HG03095 (cell line): Measurements from ENCODE around the gene NXF2.
"Not testable (repeated sequence)": the region's sequence is repeated elsewhere in the genome, so short reads cannot be mapped to it uniquely, and the experiment has no call there.

Experiments used
- ATAC-seq: cut with Tn5 transposase; IDR thresholded peaks from one replicate; pipeline ENCODE4 v1.9.1; 2021; ENCODE audit warnings: moderate library complexity; ENCODE audit not compliant: unreplicated experiment

NXF2 gene, protein sequence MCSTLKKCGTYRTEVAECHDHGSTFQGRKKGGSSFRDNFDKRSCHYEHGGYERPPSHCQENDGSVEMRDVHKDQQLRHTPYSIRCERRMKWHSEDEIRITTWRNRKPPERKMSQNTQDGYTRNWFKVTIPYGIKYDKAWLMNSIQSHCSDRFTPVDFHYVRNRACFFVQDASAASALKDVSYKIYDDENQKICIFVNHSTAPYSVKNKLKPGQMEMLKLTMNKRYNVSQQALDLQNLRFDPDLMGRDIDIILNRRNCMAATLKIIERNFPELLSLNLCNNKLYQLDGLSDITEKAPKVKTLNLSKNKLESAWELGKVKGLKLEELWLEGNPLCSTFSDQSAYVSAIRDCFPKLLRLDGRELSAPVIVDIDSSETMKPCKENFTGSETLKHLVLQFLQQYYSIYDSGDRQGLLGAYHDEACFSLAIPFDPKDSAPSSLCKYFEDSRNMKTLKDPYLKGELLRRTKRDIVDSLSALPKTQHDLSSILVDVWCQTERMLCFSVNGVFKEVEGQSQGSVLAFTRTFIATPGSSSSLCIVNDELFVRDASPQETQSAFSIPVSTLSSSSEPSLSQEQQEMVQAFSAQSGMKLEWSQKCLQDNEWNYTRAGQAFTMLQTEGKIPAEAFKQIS

DNA sequence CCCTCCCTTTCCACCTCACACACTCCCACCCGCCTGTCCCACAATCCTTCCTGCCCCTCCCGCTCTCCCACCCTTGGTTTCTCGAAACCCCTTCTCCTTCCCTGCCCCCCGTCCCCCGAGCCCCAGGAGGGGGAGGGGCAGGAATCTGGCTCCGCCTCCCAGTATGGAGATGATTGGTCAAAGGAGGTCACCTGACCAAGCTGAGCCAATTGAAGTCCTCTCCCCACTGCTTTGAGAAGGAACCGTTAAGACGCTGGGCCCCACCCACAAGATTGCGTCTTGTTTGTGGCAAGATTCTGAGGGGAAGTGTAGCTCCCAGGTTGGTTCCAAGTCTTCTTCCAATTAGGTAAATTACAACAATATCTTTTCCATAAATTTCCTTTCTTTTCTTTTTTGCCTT lies at the start of gene NXF2:
NXF2 (plus strand) TSS at position 275 of the 400 bp plus-strand sequence. CDS start 59,912 bp downstream, outside the sequence.
- not testable (repeated sequence) for ATAC-seq

DNA sequence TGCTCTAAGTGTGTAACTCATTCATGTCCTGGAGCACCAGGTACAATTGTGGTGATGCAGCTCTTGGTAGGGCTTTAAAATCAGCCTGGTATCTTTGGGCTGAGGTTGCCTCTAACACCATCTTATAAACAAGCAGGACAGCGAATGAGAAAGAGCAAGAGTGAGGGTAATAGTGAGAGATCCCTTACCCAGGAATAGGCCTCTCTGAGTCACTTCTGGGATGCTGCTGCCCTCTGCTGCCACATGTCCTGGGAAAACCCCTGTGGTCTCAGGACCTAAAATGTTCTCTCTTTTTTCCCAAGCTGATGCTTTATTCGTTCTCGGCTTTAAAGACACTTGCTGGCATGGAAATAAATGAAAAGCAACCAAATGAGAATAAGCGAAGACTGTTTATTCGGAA lies 39.0 kb upstream of the NXF2 start:
- not testable (repeated sequence) for ATAC-seq

DNA sequence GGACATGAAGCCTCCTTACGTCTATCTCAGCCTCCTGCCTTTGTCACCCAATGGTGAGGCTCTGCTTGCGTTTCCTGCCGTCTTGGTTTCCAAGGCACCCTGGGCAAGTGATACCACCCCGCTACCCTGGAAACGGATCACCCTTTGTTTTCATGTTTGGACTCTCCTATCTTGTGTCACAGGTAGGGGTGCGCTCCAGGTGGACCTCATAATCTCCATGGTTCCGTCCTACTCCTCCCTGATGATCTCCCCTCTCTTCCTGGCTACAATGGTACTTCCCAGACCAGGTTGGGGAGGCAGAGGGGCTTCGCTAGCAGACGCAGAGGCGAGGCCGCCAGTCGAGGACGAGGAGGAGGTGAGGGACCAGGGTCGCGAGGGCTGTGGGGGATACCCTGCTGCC lies 32.0 kb upstream of the NXF2 start, which contains the start of gene TCP11X1:
TCP11X1 (plus strand) TSS at position 316 of the 400 bp plus-strand sequence.
- ATAC-seq: not testable (repeated sequence)

DNA sequence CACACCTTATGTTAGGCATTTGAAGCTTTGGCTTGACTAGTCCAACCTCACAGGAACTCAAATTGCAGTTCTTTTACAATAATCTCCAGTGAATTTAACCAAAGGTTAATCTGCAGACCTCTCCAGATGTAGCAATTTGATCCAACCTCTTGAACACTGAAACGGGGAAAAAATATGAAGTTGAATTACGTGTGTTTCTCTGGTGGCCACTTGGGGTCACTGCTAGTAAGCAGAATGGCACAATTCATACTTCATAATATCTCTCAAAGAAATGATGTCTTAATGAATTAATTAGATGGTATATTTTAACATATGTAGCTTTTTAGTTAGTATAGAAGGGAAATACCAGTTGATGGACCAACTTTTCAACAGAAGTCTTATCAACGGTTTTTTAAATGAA lies 30.5 kb upstream of the NXF2 start:
- ATAC-seq: not testable (repeated sequence)

DNA sequence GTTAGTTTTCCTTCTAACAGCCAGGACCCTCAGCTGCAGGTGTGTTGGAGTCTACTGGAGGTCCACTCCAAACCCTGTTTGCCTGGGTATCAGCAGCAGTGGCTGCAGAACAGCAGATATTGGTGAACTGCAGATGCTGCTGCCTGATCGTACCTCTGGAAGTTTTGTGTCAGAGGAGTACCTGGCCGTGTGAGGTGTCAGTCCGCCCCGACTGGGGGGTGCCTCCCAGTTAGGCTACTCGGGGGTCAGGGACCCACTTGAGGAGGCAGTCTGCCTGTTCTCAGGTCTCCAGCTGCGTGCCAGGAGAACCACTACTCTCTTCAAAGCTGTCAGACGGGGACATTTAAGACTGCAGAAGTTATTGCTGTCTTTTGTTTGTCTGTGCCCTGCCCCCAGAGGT lies 11.3 kb upstream of the NXF2 start:
- ATAC-seq: not testable (repeated sequence)

DNA sequence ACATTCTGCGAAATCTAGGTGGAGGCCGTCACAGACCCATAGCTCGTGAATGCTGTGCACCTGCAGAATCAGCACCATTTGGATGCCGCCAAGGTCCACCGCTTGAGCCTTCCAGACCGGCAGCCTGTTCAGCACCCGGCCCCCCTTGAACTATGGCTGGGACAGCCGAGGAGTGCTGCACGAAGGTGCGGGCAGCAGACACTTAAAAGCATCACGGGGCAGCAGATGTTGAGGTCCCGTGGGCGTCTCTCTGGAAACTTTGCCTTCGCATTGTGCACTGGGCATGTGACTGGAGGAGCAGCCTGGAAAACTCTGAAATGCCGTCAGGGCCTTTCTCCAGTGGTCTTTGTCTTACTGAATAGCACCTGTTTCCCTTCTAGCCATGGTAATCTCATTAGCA lies 6.7 kb upstream of the NXF2 start:
- ATAC-seq: not testable (repeated sequence)

DNA sequence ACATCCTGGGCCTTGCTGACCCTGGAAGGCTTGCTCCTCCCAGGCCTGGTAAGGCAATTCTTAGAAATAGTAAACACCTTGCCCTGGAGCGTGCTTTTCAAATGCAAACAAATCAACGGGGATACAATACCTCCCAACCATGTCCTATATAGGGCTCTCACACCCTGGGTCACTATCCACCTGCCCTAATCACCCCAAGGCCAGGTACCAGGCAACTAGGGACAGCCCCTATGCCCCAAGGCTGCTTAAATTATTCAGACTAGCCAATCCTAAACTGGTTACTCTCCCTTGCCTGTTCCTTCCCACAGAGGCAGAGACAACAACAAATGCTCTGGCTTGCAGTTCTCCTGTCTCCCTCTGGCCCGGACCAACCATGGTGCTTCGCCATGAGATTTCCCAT lies 25.3 kb downstream of the NXF2 start:
- ATAC-seq: not testable (repeated sequence)

DNA sequence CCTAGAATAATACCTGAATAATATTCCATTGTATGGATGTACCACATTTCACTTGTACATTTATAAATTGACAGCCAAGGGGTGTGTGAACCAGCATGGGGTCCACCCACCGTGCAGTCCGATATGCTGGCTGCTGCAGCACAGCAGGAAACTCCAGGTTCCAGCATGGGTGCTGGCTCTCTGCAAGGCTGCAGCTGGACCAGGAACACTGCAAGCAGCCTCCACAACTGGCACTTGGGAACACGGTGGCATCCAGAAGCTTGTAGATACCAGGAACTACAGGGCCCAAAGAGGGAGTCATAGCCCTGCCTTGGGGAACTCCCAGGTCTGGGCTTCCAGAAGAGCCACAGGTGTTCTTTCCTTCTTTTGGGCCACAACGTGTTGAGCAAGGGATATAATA lies 91.2 kb downstream of the NXF2 start:
- ATAC-seq: no peak

DNA sequence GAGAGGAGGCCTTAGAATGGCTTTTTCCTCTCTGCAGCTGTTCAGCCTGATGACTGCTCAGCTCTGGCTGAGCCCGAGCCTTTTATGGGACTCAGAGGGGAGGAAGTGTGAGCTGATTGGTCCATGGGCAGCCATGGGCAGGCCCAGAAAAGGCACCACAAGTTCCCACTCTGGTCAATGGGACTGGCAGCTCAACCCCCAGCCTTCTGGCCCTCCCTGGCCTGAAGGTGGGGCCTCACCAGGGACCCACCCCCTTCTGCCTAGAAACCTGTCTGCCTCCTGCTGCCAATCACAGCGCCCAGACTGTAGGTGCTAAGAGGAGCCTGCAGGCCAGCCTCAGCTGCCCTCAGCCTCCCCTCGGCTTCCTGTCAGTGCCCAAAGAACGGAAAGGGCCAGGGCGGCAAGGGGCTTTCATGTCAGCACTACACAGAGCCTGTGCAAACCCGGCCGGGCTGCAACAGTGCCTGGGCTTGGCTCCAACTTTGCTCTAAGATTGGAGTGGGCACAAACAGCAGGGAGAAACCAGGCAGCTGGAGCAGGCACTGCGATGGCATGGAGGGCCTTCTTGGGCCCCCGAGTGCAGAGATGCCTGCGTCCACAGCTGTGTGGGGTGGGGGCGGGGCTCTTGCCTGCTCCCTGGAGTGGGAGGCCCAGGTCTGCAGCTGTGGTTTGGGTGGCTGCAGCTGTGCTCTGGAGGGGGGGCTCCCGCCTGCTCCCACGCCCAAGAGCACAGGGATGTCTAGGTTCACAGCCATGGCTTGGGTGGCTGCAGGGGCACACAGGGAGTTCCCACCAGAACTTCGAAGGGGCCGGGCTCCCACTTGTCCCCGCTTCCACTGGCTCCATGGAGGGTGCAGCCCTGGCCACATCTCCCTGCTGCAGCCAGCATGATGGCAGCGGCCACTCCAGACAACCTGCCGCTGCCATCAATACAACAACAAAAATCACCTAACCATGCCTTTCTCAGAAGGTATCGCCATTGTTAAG lies 92.6 kb downstream of the NXF2 start:
- ATAC-seq: no peak

DNA sequence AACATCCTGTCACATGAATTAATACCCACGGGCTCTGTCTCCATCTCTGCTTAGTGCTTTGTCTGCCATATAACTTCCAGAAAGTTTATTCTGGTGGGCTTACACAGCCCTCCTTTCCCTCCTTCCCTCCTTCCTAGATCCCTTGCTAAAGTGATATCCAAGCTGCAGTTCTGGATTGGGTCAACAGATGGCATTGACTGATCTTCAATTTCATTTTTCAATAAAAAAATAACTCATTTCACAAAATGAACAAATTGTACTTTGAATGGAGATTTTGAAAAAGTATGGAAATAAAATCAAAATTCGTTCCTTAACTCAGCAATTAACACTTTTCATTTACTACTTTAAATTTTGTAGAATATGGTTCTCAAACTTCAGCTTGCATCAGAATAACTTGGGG lies 94.9 kb downstream of the NXF2 start:
- ATAC-seq: no peak

DNA sequence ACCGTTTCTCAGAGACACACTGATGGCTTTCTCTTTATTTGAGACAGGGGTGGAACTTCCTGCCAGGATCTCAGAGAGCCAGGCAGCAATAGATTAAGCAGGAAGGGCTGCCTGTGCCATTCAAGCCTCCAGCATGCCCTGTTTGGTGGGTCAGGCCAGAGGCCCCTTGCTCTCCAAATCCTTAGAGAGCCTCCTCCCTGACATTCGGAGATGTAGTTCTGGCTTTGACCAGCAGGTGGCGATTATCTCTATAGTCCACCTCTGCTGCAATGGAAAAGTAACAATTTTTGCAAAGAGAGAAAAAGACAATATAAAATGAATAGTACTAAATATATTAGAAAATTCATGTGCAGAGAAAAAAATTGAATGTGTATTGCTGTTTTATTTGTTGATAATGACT lies 98.9 kb downstream of the NXF2 start:
- no peak for ATAC-seq
